ENCODE measurements around the gene MYBPH.

- TF ChIP-seq CTCF (IDR thresholded peaks at IDR 0.05; ENCODE audit: low read depth, low read length) (no peak), EZH2phosphoT487 (IDR thresholded peaks at IDR 0.05; ENCODE audit: low read depth) (no peak)
Measured at GRCh38 chr1:203137324-203137723, 38.3 kb downstream of the MYBPH start.
